HG02884 (cell line): ENCODE measurements around the gene OR8D2.
"Not testable (repeated sequence)": the region's sequence is repeated elsewhere in the genome, so short reads cannot be mapped to it uniquely, and the experiment has no call there.

Experiments used
- ATAC-seq: cut with Tn5 transposase; IDR thresholded peaks from one replicate; pipeline ENCODE4 v1.9.1; 2021; ENCODE audit warnings: mild to moderate bottlenecking, moderate library complexity; ENCODE audit not compliant: unreplicated experiment

Gene OR8D2

DNA sequence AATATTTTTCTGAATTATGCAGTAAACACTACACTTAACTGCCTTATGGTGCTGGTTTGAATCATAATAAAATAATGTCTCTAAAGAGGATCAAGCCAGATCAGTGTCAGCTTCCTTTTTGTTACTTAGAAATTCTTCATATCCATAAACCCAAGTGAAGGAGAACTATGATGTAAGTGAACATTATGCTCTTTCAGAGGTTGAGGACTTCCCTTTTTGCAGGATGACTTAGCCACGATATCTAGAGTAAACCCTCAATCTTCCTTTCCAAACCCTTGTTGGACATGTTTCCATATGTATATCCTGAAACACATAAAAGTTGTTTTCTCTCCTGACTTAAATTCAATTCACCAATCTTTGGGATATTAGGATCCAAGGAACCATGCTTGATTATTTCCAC is 25.3 kb downstream of the OR8D2 start:
- ATAC-seq = no peak

DNA sequence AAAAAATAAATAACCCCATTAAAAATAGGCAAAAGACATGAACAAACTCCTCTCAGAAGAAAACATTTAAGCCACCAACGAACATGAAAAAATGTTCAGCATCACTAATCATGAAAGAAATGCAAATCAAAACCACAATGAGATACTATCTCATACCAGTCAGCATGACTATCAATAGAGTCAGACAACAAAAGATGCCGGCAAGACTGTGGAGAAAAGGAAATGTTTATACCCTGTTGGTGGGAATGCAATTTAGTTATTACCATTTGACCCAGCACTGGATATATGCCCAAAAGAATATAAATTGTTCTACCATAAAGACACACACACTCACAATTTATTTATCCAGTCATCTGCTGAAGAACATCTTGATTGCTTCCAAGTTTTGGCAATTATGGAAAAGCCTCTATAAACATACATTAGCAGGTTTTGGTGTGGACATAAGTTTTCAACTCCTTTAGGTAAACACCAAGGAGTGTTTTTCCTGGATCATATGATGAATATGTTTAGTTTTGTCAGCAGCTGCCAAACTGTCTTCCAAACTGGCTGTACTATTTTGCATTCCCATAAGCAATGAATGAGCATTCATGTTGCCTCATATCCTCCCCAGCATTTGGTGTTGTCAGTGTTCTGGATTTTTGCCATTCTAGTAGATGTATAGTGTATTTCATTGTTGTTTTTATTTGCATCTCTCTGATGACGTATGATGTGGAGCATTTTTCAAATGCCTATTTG is 34.2 kb downstream of the OR8D2 start:
- no peak for ATAC-seq

DNA sequence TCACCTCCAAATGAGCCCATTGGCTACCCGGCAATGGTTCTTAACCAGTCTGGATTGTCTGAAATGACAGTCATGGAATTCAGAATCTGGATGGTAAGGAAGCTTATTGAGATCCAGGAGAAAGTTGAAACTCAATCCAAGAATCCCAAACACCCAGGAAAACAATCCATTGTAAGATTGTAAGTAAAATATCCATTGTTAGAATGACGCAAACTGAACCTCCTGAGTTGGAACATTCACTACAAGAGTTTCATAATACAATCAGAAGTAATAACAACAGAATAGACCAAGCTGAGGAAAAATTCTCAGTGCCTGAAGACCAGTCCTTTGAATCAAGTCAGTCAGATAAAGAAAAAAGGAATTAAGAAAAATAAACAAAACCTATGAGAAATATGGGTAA is 41.7 kb downstream of the OR8D2 start:
- no peak for ATAC-seq

DNA sequence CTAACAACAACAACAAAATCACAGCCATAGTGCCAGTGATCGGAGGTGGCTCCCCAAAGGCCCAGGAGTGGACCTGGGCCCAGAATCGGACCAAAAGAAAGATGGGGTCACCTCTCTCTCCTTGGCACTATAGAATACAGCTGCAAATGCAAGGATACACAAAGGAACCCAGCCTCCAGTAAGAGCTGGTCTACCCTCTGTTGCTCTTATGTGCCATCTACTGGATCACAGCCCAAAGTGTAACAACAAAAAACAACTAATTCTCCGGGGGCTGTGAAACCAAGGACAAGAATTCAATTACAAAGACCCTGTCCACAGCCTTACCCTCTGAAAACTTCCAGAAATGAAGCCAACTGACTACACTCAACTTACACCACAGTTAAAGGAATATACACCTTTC is 42.2 kb downstream of the OR8D2 start:
- no peak for ATAC-seq

DNA sequence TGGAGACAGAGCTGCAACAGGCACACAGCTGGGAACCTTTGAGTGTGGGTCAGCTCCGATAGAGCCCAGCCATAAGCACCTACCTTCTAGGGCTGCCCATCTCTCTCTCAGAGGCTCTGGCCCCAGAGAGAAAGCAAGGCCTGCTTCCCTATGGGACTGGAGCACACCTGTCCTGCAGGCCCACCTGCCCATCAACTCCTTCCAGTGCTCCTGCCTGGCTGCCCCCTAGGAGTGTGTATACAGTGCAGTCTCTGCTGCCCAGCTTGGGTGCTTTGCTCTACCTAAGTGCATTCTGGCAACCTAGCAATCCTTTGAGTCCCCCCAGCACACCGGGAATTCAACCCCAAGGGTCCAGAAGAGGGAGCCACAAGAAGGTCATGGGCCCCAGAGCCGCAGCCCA is 42.8 kb downstream of the OR8D2 start:
- ATAC-seq = no peak

DNA sequence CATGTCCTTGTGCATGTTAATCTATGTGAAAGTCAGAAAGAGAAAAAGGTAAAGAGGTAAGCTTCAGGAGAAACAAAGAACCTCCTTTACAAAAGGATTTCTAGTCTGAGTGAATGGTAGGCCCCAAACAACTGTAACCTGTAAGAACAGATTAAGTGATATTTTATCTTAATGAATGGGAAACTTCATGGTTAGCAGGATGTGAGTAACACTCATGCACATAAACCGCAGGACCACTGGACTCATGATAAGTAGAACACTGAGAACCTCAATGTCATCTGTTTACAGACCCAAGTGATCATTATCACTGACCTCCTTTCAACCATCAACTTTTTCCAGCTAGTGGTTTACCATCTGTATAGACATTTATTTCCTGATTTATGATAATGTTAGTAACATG is 43.9 kb downstream of the OR8D2 start:
- no peak for ATAC-seq

DNA sequence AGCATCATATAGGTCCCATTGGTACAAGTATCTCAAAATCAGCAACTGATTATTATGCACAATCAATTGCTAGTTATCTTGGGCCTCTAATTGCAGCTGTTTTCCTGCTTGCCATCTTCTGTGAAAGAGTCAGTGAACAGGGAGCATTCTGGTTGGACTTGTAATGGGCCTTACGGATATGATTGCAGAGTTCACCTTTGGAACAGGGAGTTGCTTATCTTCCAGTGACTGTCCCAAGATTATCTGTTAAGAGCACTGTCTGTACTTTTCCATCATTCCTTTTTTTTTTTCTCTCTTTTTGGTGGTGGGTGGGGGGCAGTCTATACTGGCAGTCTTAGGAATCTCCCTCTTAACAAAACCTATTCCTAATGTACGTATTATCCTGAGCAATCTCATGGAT is 46.0 kb downstream of the OR8D2 start:
- ATAC-seq = no peak

DNA sequence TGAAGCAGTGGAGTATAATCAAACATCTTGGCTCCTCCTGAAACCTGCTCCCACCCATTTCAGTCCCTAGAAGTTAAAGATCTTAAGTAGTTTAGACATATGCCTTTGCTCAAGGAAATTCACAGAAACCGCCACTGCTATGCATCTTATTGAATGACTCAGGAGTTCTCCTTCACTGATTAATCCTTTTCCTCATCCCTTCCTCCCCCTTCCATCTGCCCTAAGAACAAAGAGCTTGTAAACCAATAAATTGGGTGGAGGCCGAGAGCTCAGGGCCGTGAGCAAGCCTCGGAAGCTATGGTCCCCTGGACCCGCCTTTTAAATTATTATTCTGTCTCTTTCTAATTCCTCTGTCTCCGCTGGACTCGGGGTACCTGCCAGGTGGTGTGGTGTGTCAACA is 49.1 kb downstream of the OR8D2 start:
- not testable (repeated sequence) for ATAC-seq
